Measurements from ENCODE around the gene TMEM201. TPM values are rescaled to one million over a fixed set of nuclear protein-coding genes. Genes with fewer than 3 reads are reported as not detected.
A peak's percentile ranks its signal among the peaks of the same experiment; 100 is the strongest.

The TMEM201 gene
- total and polyA plus RNA-seq, 2 of the 4 experiments (the other 2 are of a cell fraction): 1.3 to 8.7 TPM

GRCh38 chr1:9589144-9589718 lies 520 bp downstream of the TMEM201 start:
- H4K5ac ChIP-seq (ENCODE audit: low read depth, low read length): 0 out of 2 replicates have a peak overlapping the region, but pooled peaks have one; percentile 0
- peak overlapping the region; percentile 29; the same call in 1 of the 2 replicates for H3K14ac ChIP-seq (replicated peaks; ENCODE audit: low read depth, low read length)
- peaks cover 21% of the 10 kb centered on the region for H3K9me1 ChIP-seq (ENCODE audit: insufficient read depth, low read length)
- H2BK5ac ChIP-seq (ENCODE audit: low read depth, low read length, poor library complexity, severe bottlenecking): no peak overlapping the region
- H3K27ac ChIP-seq (ENCODE audit: insufficient read depth, low read length): peak overlapping the region; percentile 53
- peak overlapping the region; percentile 75 for H2AFZ ChIP-seq (replicated peaks; ENCODE audit: low read length, poor library complexity)
- H3K23ac ChIP-seq (ENCODE audit: low read depth, low read length): peak overlapping the region; percentile 50
- peaks cover 16 to 50% of the 10 kb centered on the region in 2 experiments for H3K79me1 ChIP-seq (ENCODE audit: low read depth in 1 of 2, low read length in 2 of 2)
- H2AK5ac ChIP-seq (ENCODE audit: low read depth, low read length): peak overlapping the region; percentile 75; the same call in 1 of the 2 replicates
- peak overlapping the region; percentile 88 for H3K4me3 ChIP-seq (ENCODE audit: insufficient read depth, low read depth, low read length)
- no TSS peak for BruUV-seq (replicated peaks)
- in situ Hi-C loops (cut with MboI; ENCODE audit: low sequenced_read_pairs): no loop called here
- peak overlapping the region; percentile 93 for H2AK9ac ChIP-seq (replicated peaks; ENCODE audit: low read depth, low read length, poor library complexity)
- 0% methylated on average over 49 of the region's 63 CpGs; no CpG with 5 or more reads in 1 of the 2 experiments for WGBS, 2 experiments (ENCODE audit: extremely low coverage in 2 of 2, insufficient read length in 1 of 2)
- CTCF ChIA-PET: interaction anchor here (0.9 to 1.4 kb wide), 2 partner anchors 25 to 26 kb away, joined by 3 to 5 read pairs; no protein-coding TSS in a partner anchor
- H2BK15ac ChIP-seq (ENCODE audit: low read depth, low read length): no peak overlapping the region
- no peak overlapping the region for H2BK20ac ChIP-seq (ENCODE audit: low read depth, low read length)
- H3K27me3 ChIP-seq (ENCODE audit: control insufficient read depth, insufficient read depth, low read length): no peaks in the 10 kb centered on the region
- dilution Hi-C loops (cut with HindIII; ENCODE audit: low sequenced_read_pairs, unreplicated experiment): no loop called here
- H3K9me3 ChIP-seq (ENCODE audit: control insufficient read depth, insufficient read depth, low read length): no peaks in the 10 kb centered on the region
- TF ChIP-seq MXI1 (IDR thresholded peaks at IDR 0.05; ENCODE audit: borderline replicate concordance, low read depth, low read length) (peak; percentile 28; the same call in 1 of the 2 replicates), CEBPB (IDR thresholded peaks at IDR 0.05; ENCODE audit: low read depth, low read length) (no peak), CHD1 (IDR thresholded peaks at IDR 0.05; ENCODE audit: low read depth, low read length) (no peak)
- H3K56ac ChIP-seq (ENCODE audit: extremely low read depth, insufficient read depth, low read length): no peak overlapping the region; the same call in 1 of the 2 replicates
- H4K20me1 ChIP-seq (ENCODE audit: insufficient read depth, low read length): peaks cover 26% of the 10 kb centered on the region
- POLR2A ChIA-PET (ENCODE audit: unreplicated experiment): no interaction called here
- no peak overlapping the region for H3K18ac ChIP-seq (ENCODE audit: low read depth, low read length)
- H3K9ac ChIP-seq (ENCODE audit: low read depth, low read length): peak overlapping the region; percentile 82
- DNase-seq (peak; percentile 23), ATAC-seq (ENCODE audit: low read depth) (peak; percentile 15)
- intact Hi-C loops (cut with micrococcal nuclease): loop anchor here (5.0 kb wide), 1 partner anchor 302 kb away; no protein-coding TSS in a partner anchor
- H3K36me3 ChIP-seq (ENCODE audit: control insufficient read depth, insufficient read depth, low read length): no peaks in the 10 kb centered on the region; the same call in 1 of the 2 replicates
- H3K4me1 ChIP-seq (ENCODE audit: control insufficient read depth, insufficient read depth, low read length): peaks cover 15% of the 10 kb centered on the region
- H4K91ac ChIP-seq (ENCODE audit: insufficient read depth, low read depth, low read length): peak overlapping the region; percentile 27; the same call in 1 of the 2 replicates
- peak overlapping the region; percentile 38; the same call in 1 of the 2 replicates for H3K4ac ChIP-seq (ENCODE audit: low read depth, low read length)
- H4K8ac ChIP-seq (ENCODE audit: low read depth in 2 of 2, low read length in 2 of 2): peak overlapping the region in 1 of 2 experiments; percentile 41; a peak in 1 of 4 replicates
- peak overlapping the region; percentile 85 for H3K4me2 ChIP-seq (ENCODE audit: low read depth, low read length)
- H2BK120ac ChIP-seq (ENCODE audit: low read depth, low read length): no peak overlapping the region

Data from IMR-90 (cell line).